CD4-positive, alpha-beta T cell (primary cell): Measurements from ENCODE around the gene OPN4. TPM values are rescaled to one million over a fixed set of nuclear protein-coding genes. Genes with fewer than 3 reads are reported as not detected.

ENCODE experiments used
- ATAC-seq: fragments of 200-7000 bp; cut with Tn5 transposase; one replicate; pipeline ENCODE4 v1.10.0; 2022; ENCODE audit warnings: mild to moderate bottlenecking; ENCODE audit not compliant: poor library complexity
- CTCF ChIA-PET: fragments of 350-600 bp; sonication (Branson Sonifier 250); formaldehyde crosslinking; loops from one replicate; lab custom pipeline; 2021; ENCODE audit warnings: antibody characterized with exemption, inconsistent platforms; lab: Charles Lee
- POLR2A ChIA-PET: fragments of 350-600 bp; sonication (Branson Sonifier 250); formaldehyde crosslinking; loops from one replicate; lab custom pipeline; 2021; ENCODE audit warnings: antibody characterized with exemption, inconsistent platforms; lab: Charles Lee
- DNase-seq, 14 experiments: peaks; one replicate each; pipeline ENCODE4 v3.0.0-alpha.2; 2013 to 2020; ENCODE audit warnings: mixed read lengths in 2 of 14
- H3K27ac ChIP-seq, 2 donors: one replicate each; pipeline versions ENCODE4 v1.5.1 to v1.7.0; 2013; ENCODE audit warnings: low read length in 2 of 2, low read depth in 1 of 2, mild to moderate bottlenecking in 1 of 2
- H3K27me3 ChIP-seq, 2 experiments: 1 replicate in 1 of 2; 2 replicates in 1 of 2; pipeline versions ENCODE4 v1.6.1 to v1.7.0; 2013; ENCODE audit warnings: low read length in 2 of 2, control low read depth in 1 of 2, mild to moderate bottlenecking in 1 of 2, moderate library complexity in 1 of 2; ENCODE audit not compliant: insufficient read depth in 2 of 2, control insufficient read depth in 1 of 2
- H3K36me3 ChIP-seq: one replicate; pipeline ENCODE4 v1.6.1; 2013; ENCODE audit warnings: low read length, control low read depth; ENCODE audit not compliant: insufficient read depth
- H3K4me1 ChIP-seq: one replicate; pipeline ENCODE4 v1.6.1; 2013; ENCODE audit warnings: low read length, control low read depth; ENCODE audit not compliant: insufficient read depth
- H3K4me3 ChIP-seq: one replicate; pipeline ENCODE4 v1.5.1; 2013; ENCODE audit warnings: mild to moderate bottlenecking, low read length, moderate library complexity
- H3K9me3 ChIP-seq, 2 experiments: 1 replicate in 1 of 2; 2 replicates in 1 of 2; pipeline versions ENCODE4 v1.6.1 to v1.7.0; 2013; ENCODE audit warnings: low read length in 2 of 2, mild to moderate bottlenecking in 2 of 2, control low read depth in 1 of 2, moderate library complexity in 1 of 2; ENCODE audit not compliant: control insufficient read depth in 1 of 2, insufficient read depth in 1 of 2
- H3K27ac Mint-ChIP-seq: one replicate; pipeline ENCODE4 v1.8.0; 2020; ENCODE audit warnings: mixed read lengths
- H3K27me3 Mint-ChIP-seq: one replicate; pipeline ENCODE4 v1.8.0; 2021; ENCODE audit warnings: mixed read lengths
- H3K36me3 Mint-ChIP-seq: one replicate; pipeline ENCODE4 v1.8.0; 2021; ENCODE audit warnings: low read depth, mixed read lengths
- H3K4me1 Mint-ChIP-seq: one replicate; pipeline ENCODE4 v1.8.0; 2021; ENCODE audit warnings: low read depth, mixed read lengths
- H3K4me3 Mint-ChIP-seq: one replicate; pipeline ENCODE4 v1.8.0; 2020; ENCODE audit warnings: mild to moderate bottlenecking, mixed read lengths
- H3K9me3 Mint-ChIP-seq: one replicate; pipeline ENCODE4 v1.8.0; 2020; ENCODE audit warnings: mixed read lengths
- intact Hi-C, 2 experiments: fragments of 100-400 bp; cut with DNase I in 1 of 2; cut with micrococcal nuclease in 1 of 2; formaldehyde crosslinking; loops; one replicate each; pipeline versions ENCODE4 v1.15.1 to v1.9.0; 2023 to 2025; cut with DNase I, micrococcal nuclease
- total RNA-seq, 174 experiments: library from RNA in 2 of 174; stranded (reverse) in 2 of 174; gene quantifications; one replicate each; pipeline ENCODE4 v1.2.3 and lab custom pipeline; 2021 to 2026
- TF ChIP-seq, protein P1 (sequence below): fragments of 200-600 bp; IDR thresholded peaks from one replicate; pipeline ENCODE4 v1.8.0; 2022; ENCODE audit warnings: antibody characterized with exemption, mild to moderate bottlenecking

The OPN4 gene
- total RNA-seq, 2 experiments from 2014 or later = not detected

DNA sequence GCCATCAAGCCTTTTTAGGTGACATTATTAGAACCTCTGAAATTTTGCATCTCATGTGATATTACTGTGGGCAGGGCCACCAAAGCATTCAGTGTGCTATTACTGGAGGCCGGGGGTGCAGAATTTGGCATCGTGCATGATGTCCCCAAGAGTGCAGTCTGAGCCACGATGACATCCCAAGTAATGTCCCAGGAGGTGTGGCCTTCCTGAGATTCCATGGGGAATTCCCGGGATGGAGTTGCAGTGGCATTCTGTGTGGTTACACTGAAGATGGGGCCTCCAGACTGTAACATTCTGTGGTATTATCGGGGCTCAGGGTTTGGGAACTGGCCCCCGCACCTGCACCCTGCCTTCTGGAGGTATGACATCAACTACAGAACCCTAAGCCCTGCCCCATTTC lies 23.0 kb downstream of the OPN4 start:
- no peaks in the 10 kb centered on the region for H3K9me3 Mint-ChIP-seq
- no peaks in the 10 kb centered on the region for H3K36me3 ChIP-seq
- no peak overlapping the region for H3K4me3 ChIP-seq
- intact Hi-C loops = no loop called here
- no peaks in the 10 kb centered on the region for H3K27me3 Mint-ChIP-seq
- H3K27ac Mint-ChIP-seq = no peak overlapping the region
- DNase-seq = no peak
- ChIA-PET CTCF (no interaction called here), POLR2A (no interaction called here)
- H3K27me3 ChIP-seq = peaks cover 0 to 2% of the 10 kb centered on the region in 2 experiments
- ATAC-seq = no peak
- H3K9me3 ChIP-seq = no peaks in the 10 kb centered on the region
- H3K4me1 ChIP-seq = no peaks in the 10 kb centered on the region
- H3K36me3 Mint-ChIP-seq = no peaks in the 10 kb centered on the region
- TF ChIP-seq, protein P1, sequence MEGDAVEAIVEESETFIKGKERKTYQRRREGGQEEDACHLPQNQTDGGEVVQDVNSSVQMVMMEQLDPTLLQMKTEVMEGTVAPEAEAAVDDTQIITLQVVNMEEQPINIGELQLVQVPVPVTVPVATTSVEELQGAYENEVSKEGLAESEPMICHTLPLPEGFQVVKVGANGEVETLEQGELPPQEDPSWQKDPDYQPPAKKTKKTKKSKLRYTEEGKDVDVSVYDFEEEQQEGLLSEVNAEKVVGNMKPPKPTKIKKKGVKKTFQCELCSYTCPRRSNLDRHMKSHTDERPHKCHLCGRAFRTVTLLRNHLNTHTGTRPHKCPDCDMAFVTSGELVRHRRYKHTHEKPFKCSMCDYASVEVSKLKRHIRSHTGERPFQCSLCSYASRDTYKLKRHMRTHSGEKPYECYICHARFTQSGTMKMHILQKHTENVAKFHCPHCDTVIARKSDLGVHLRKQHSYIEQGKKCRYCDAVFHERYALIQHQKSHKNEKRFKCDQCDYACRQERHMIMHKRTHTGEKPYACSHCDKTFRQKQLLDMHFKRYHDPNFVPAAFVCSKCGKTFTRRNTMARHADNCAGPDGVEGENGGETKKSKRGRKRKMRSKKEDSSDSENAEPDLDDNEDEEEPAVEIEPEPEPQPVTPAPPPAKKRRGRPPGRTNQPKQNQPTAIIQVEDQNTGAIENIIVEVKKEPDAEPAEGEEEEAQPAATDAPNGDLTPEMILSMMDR = no peak
- no peak overlapping the region for H3K27ac ChIP-seq
- H3K4me1 Mint-ChIP-seq = no peaks in the 10 kb centered on the region
- H3K4me3 Mint-ChIP-seq = no peak overlapping the region

DNA sequence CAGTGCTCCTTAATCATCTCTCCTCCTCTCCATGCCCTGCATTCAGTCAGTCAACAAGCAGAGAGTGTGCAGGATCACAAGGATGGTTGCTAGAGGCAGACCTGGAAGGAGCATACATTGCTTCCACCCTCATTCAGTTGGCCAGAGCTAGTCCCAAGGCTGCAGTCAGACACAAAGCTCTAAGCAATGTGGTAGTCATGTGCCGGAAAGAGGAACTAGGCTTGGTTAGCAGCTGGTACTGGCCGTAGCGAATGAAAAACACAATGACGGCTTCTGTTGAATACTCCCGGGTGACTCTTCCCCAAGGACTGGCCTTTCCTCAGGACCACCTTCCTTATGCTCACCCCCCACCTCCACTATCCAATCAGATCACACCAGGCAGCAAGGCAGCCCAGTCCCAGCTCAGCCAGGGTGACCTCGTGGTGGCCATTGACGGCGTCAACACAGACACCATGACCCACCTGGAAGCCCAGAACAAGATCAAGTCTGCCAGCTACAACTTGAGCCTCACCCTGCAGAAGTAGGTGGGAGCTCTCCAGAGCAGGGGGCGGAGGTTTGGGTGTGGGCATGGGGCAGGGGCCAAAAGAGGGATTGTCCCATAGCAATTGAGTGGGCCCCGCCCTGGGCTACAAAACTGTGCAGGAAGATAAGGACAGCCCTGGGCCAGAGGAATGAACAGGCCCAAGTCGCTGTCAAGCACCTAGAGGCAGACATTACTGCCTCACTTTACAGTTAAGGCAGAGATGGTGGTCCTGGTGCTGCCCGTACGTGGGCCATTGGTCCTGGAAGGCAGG lies 24.8 kb downstream of the OPN4 start:
- TF ChIP-seq, protein P1 = no peak
- peaks cover 0 to 2% of the 10 kb centered on the region in 2 experiments for H3K27me3 ChIP-seq
- ChIA-PET POLR2A (no interaction called here), CTCF (no interaction called here)
- Mint-ChIP-seq H3K4me3 (no peak overlapping the region), H3K4me1 (no peaks in the 10 kb centered on the region), H3K36me3 (no peaks in the 10 kb centered on the region), H3K27ac (no peak overlapping the region), H3K27me3 (no peaks in the 10 kb centered on the region), H3K9me3 (no peaks in the 10 kb centered on the region)
- no peaks in the 10 kb centered on the region for H3K9me3 ChIP-seq
- H3K4me3 ChIP-seq = no peak overlapping the region
- no peaks in the 10 kb centered on the region for H3K4me1 ChIP-seq
- DNase-seq (no peak), ATAC-seq (no peak)
- intact Hi-C loops = no loop called here
- H3K27ac ChIP-seq = no peak overlapping the region
- no peaks in the 10 kb centered on the region for H3K36me3 ChIP-seq

DNA sequence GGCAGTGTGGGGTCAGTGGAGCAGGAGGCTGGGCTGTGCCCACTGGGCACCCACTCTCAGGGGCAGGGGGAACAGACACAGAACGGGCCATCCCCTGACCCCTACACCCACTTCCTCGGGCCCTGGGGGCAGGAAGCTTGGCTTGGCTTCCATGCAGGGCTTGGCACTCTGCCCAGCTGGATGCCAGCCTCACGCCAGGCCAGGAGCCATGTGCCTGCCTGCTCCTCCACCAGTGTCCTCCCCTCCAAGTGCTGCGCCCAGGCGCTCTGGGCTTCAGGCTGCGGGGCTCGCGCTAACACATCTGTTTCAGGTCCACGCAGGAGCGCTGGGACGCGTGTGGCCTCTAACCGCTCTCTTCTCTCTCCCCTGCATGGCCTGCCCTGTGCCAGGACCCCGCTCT lies 26.7 kb downstream of the OPN4 start:
- Histone ChIP-seq H3K4me1 (no peaks in the 10 kb centered on the region), H3K36me3 (no peaks in the 10 kb centered on the region), H3K4me3 (no peak overlapping the region), H3K27ac (no peak overlapping the region), H3K9me3 (no peaks in the 10 kb centered on the region), H3K27me3 (peaks cover 0 to 6% of the 10 kb centered on the region in 2 experiments)
- intact Hi-C loops = loop anchor here in 1 of 2 experiments (10.0 kb wide), 2 partner anchors 284 to 464 kb away; partner anchors contain the start of gene ADIRF
- Mint-ChIP-seq H3K27ac (no peak overlapping the region), H3K4me1 (no peaks in the 10 kb centered on the region), H3K27me3 (peaks cover 4% of the 10 kb centered on the region), H3K4me3 (no peak overlapping the region), H3K9me3 (no peaks in the 10 kb centered on the region), H3K36me3 (no peaks in the 10 kb centered on the region)
- TF ChIP-seq, protein P1 = no peak
- DNase-seq (no peak), ATAC-seq (no peak)
- ChIA-PET CTCF (no interaction called here), POLR2A (no interaction called here)
